Measurements from ENCODE around the gene KRTAP4-7.
"Not testable (repeated sequence)": the region's sequence is repeated elsewhere in the genome, so short reads cannot be mapped to it uniquely, and the experiment has no call there.

DNA sequence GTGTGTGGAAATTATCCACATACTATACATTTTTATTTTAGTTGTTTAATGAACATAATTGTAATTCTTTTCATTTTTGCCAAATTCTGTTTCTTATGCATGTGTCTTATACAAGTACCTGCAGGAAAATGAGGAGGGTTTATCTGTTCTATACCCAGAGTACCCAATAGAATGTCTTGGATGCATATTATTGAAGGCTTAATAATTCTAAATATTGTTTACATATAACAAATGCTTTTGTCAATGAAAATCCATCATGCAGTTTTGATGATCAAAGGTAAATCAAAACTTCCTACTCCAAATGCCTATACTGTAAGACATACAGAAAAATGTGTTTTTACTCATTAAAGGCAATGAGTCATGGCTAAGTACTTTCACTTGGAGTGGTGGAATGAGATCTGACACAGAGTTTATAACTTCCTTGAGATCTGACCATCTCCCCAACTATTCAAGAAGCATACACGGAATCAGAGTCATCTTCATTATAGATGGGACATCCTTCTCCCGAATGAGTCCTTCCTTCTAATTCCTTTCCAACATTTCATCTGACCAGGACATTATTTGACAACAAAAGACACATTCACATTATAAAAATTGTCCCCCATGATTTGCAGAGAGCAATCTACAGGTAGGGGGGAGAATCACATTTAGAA, 20.6 kb downstream of the KRTAP4-7 start:
- TF ChIP-seq, protein P1, sequence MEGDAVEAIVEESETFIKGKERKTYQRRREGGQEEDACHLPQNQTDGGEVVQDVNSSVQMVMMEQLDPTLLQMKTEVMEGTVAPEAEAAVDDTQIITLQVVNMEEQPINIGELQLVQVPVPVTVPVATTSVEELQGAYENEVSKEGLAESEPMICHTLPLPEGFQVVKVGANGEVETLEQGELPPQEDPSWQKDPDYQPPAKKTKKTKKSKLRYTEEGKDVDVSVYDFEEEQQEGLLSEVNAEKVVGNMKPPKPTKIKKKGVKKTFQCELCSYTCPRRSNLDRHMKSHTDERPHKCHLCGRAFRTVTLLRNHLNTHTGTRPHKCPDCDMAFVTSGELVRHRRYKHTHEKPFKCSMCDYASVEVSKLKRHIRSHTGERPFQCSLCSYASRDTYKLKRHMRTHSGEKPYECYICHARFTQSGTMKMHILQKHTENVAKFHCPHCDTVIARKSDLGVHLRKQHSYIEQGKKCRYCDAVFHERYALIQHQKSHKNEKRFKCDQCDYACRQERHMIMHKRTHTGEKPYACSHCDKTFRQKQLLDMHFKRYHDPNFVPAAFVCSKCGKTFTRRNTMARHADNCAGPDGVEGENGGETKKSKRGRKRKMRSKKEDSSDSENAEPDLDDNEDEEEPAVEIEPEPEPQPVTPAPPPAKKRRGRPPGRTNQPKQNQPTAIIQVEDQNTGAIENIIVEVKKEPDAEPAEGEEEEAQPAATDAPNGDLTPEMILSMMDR (conservative IDR thresholded peaks at IDR 0.05; ENCODE audit: low read depth in 2 of 2), result not testable (repeated sequence)
- TF ChIP-seq, protein P2, sequence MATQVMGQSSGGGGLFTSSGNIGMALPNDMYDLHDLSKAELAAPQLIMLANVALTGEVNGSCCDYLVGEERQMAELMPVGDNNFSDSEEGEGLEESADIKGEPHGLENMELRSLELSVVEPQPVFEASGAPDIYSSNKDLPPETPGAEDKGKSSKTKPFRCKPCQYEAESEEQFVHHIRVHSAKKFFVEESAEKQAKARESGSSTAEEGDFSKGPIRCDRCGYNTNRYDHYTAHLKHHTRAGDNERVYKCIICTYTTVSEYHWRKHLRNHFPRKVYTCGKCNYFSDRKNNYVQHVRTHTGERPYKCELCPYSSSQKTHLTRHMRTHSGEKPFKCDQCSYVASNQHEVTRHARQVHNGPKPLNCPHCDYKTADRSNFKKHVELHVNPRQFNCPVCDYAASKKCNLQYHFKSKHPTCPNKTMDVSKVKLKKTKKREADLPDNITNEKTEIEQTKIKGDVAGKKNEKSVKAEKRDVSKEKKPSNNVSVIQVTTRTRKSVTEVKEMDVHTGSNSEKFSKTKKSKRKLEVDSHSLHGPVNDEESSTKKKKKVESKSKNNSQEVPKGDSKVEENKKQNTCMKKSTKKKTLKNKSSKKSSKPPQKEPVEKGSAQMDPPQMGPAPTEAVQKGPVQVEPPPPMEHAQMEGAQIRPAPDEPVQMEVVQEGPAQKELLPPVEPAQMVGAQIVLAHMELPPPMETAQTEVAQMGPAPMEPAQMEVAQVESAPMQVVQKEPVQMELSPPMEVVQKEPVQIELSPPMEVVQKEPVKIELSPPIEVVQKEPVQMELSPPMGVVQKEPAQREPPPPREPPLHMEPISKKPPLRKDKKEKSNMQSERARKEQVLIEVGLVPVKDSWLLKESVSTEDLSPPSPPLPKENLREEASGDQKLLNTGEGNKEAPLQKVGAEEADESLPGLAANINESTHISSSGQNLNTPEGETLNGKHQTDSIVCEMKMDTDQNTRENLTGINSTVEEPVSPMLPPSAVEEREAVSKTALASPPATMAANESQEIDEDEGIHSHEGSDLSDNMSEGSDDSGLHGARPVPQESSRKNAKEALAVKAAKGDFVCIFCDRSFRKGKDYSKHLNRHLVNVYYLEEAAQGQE (IDR thresholded peaks at IDR 0.05; ENCODE audit: unreplicated experiment), result not testable (repeated sequence)
- TF ChIP-seq EZH2phosphoT487 (IDR thresholded peaks at IDR 0.05; ENCODE audit: unreplicated experiment); EZH2 (IDR thresholded peaks at IDR 0.05; ENCODE audit: low read depth, unreplicated experiment); POLR2AphosphoS5 (IDR thresholded peaks at IDR 0.05; ENCODE audit: low read depth); JUNB (IDR thresholded peaks at IDR 0.05; ENCODE audit: unreplicated experiment); ZNF114 (CRISPR knock-in tag; IDR thresholded peaks at IDR 0.05); STAT1 (IDR thresholded peaks at IDR 0.05; ENCODE audit: unreplicated experiment); CREB1 (CRISPR knock-in tag; IDR thresholded peaks at IDR 0.05; ENCODE audit: low read depth); NANOG (IDR thresholded peaks at IDR 0.05; ENCODE audit: borderline replicate concordance): not testable (repeated sequence)
- TF ChIP-seq, protein P3, sequence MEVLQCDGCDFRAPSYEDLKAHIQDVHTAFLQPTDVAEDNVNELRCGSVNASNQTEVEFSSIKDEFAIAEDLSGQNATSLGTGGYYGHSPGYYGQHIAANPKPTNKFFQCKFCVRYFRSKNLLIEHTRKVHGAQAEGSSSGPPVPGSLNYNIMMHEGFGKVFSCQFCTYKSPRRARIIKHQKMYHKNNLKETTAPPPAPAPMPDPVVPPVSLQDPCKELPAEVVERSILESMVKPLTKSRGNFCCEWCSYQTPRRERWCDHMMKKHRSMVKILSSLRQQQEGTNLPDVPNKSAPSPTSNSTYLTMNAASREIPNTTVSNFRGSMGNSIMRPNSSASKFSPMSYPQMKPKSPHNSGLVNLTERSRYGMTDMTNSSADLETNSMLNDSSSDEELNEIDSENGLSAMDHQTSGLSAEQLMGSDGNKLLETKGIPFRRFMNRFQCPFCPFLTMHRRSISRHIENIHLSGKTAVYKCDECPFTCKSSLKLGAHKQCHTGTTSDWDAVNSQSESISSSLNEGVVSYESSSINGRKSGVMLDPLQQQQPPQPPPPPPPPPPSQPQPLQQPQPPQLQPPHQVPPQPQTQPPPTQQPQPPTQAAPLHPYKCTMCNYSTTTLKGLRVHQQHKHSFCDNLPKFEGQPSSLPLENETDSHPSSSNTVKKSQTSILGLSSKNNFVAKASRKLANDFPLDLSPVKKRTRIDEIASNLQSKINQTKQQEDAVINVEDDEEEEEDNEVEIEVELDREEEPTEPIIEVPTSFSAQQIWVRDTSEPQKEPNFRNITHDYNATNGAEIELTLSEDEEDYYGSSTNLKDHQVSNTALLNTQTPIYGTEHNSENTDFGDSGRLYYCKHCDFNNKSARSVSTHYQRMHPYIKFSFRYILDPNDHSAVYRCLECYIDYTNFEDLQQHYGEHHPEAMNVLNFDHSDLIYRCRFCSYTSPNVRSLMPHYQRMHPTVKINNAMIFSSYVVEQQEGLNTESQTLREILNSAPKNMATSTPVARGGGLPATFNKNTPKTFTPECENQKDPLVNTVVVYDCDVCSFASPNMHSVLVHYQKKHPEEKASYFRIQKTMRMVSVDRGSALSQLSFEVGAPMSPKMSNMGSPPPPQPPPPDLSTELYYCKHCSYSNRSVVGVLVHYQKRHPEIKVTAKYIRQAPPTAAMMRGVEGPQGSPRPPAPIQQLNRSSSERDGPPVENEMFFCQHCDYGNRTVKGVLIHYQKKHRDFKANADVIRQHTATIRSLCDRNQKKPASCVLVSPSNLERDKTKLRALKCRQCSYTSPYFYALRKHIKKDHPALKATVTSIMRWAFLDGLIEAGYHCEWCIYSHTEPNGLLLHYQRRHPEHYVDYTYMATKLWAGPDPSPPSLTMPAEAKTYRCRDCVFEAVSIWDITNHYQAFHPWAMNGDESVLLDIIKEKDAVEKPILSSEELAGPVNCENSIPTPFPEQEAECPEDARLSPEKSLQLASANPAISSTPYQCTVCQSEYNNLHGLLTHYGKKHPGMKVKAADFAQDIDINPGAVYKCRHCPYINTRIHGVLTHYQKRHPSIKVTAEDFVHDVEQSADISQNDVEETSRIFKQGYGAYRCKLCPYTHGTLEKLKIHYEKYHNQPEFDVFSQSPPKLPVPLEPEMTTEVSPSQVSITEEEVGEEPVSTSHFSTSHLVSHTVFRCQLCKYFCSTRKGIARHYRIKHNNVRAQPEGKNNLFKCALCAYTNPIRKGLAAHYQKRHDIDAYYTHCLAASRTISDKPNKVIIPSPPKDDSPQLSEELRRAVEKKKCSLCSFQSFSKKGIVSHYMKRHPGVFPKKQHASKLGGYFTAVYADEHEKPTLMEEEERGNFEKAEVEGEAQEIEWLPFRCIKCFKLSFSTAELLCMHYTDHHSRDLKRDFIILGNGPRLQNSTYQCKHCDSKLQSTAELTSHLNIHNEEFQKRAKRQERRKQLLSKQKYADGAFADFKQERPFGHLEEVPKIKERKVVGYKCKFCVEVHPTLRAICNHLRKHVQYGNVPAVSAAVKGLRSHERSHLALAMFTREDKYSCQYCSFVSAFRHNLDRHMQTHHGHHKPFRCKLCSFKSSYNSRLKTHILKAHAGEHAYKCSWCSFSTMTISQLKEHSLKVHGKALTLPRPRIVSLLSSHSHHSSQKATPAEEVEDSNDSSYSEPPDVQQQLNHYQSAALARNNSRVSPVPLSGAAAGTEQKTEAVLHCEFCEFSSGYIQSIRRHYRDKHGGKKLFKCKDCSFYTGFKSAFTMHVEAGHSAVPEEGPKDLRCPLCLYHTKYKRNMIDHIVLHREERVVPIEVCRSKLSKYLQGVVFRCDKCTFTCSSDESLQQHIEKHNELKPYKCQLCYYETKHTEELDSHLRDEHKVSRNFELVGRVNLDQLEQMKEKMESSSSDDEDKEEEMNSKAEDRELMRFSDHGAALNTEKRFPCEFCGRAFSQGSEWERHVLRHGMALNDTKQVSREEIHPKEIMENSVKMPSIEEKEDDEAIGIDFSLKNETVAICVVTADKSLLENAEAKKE (CRISPR knock-in tag; IDR thresholded peaks at IDR 0.05), result not testable (repeated sequence)
- TF ChIP-seq, protein P4, sequence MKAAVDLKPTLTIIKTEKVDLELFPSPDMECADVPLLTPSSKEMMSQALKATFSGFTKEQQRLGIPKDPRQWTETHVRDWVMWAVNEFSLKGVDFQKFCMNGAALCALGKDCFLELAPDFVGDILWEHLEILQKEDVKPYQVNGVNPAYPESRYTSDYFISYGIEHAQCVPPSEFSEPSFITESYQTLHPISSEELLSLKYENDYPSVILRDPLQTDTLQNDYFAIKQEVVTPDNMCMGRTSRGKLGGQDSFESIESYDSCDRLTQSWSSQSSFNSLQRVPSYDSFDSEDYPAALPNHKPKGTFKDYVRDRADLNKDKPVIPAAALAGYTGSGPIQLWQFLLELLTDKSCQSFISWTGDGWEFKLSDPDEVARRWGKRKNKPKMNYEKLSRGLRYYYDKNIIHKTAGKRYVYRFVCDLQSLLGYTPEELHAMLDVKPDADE (IDR thresholded peaks at IDR 0.05), result not testable (repeated sequence)

Measured in GM23338 (cell line).